NCI-H1092 treated with DMSO at 0.1 percent for 48 hours (cell line): ENCODE results near the gene SSBP4.
A peak's percentile ranks its signal among the peaks of the same experiment; 100 is the strongest.

Source experiments
- DNase-seq: peaks from one replicate; lab custom pipeline; 2025; lab: John Stamatoyannopoulos, UW

The SSBP4 gene

DNA sequence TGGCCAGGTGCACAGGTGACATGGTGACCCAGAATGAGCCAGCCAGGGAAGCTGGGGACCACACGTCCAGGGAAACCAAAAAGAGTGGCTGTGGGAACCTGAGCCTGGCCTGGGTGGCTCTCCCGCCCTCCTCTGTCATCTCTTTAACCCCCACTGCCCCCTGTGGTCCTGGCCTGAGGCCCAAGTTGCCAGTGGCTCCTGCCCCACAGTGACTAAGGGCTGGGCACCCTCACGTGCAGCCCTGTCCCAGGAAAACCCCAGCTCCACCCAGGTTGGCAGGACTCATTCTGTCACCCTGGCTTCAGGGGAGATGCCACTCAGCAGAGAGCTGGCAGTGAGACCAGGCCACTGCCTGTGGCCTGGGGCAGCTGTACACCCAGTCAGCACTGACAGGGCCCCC lies 49.3 kb downstream of the SSBP4 start:
- no peak for DNase-seq

GRCh38 chr19:18469069-18469846 lies 50.1 kb downstream of the SSBP4 start:
- no peak for DNase-seq

- DNase-seq: no peak
Measured at GRCh38 chr19:18470787-18471186, 51.6 kb downstream of the SSBP4 start.

GRCh38 chr19:18473003-18473705 lies 54.0 kb downstream of the SSBP4 start:
- no peak for DNase-seq

- DNase-seq: no peak
Measured at GRCh38 chr19:18473706-18474087, 54.5 kb downstream of the SSBP4 start.

GRCh38 chr19:18474366-18474887 lies 55.2 kb downstream of the SSBP4 start:
- no peak for DNase-seq

DNA sequence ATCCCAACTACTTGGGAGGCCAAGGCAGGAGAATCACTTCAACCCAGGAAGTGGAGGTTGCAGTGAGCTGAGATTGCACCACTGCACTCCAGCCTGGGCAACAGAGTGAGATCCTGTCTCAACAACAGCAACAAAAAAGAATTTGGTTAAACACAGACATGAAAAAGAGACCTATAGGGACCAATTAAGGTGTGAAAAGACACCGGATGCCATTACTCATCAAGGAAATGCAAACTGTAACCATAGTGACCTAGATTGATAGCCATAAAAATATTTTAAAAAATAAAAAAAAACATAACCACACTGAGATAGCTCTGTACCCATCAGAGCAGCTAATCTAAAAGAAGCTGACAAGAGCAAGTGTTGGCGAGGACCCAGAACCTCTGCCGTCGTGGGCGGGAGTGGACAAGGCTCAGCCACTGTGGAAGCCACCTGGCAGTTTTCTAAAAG lies 55.8 kb downstream of the SSBP4 start:
- DNase-seq: no peak

DNA sequence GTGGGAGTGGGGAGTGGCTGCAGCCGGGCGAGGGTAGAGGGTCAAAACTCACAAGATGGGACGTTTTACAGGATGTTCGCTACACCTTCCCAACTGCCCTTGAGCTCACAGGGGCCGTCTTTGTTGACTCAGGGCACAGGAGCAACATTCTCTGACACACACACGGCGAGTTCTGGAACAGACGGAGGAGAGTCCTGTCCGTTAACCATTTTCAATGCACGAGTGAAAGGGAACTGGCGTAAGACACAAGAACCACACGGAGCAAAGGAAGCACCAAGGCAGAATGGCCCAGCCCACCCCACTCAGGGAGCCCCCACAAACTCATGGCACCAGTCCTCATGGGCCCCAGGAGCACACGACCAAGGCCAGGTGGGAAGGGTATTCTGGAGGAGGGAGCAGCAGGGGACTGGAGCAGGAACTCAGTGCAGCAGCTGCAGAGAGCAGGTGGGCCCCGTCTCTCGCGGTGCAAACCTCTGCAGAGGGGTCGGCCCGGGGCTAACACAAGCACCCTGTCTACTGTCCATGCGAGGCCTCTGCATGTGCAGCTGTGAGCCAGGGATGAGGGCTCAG lies 56.6 kb downstream of the SSBP4 start:
- no peak for DNase-seq

DNA sequence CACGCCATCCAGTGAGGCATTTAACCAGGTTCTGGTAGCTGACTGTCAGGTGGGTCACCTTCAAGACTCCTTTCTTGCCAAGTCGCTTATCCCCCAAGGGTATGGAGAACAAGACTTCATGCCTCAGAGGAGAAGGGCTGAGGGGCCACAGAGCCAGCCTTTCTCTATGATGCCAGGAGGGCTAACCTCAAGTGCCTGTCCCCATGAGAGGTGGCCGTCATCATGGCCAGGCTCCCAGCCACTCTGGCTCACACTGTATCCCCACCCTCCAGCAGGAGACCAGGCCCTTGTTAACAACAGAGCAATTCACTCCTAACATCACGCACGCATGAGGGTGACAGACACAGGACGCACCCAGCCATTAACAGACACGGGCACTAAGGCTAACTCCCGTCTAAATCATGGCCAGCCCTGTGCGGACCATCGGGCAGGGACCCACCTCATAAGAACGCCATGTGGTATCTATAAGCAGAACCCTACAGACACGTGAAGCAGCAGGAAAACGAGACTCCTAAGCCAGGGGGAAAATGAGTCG lies 57.4 kb downstream of the SSBP4 start:
- no peak for DNase-seq

- DNase-seq: no peak
Measured at GRCh38 chr19:18477042-18477779, 58.0 kb downstream of the SSBP4 start.

- no peak for DNase-seq
Measured at GRCh38 chr19:18477974-18478373, 58.8 kb downstream of the SSBP4 start.

- no peak for DNase-seq
Measured at GRCh38 chr19:18478545-18479311, 59.5 kb downstream of the SSBP4 start.

DNA sequence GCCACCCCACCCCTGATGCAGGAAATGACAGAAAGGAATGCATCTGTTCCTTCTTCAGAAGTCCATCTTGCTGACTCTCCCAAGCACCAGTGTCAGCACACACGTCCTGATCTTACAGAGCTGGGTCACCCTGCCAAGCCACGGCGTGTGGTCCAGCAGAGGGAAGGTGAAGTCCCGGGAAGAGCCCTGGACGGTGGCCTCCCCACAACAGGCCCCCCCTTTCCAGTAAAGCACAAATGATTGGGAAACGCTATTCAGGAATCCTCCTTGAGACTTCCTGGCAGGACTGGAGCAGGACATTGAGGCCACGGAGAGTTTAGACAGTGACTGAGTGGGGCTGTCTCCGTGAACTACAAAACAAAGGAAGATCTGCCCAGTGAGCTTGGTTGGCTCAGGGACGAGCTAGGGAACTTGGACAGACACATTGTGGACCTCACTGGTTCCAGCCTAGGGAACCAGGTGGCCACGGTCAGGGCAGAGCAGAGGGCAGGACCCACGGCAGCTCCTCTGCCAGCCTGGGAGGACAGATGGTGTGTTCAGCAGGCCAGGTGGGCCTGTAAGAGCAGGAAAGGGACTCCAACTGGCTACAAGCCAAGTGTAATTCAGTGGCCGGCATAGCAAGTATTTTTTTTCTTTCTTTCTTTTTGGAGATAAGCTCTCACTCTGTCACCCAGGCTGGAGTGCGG lies 61.0 kb downstream of the SSBP4 start:
- DNase-seq: peak; percentile 73

DNA sequence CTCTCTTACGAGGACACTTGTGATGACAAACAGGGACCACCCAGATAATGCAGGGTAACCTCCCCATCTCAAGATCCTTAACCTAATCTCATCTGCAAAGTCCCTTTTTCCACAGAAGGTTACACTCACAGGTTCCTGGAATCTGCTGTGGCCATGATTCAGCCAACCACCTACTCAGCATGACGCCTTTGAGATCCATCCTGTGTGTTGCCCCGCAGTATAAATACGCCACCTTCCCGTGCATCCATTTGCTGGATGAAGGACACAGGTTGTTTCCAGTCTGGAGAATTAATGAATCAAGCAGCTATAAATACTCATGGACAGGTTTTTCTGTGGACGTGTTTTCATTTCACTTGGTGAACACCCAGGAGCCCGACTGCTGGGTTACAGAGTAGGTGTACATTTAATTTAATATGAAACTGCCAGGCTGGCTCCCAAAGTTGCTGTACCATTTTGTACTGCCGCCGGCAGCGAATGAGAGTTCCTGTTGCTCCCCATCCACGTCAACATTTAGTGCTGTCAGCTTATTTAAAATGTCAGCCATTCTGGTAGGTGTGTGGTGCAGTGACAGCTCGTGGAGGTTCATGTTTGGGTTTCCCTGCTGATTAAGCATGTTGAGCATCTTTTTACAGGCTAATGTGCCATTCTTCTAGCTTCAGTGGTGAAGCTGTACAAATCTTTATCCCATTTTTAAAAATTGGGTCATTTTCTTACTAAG lies 62.5 kb downstream of the SSBP4 start:
- no peak for DNase-seq

DNA sequence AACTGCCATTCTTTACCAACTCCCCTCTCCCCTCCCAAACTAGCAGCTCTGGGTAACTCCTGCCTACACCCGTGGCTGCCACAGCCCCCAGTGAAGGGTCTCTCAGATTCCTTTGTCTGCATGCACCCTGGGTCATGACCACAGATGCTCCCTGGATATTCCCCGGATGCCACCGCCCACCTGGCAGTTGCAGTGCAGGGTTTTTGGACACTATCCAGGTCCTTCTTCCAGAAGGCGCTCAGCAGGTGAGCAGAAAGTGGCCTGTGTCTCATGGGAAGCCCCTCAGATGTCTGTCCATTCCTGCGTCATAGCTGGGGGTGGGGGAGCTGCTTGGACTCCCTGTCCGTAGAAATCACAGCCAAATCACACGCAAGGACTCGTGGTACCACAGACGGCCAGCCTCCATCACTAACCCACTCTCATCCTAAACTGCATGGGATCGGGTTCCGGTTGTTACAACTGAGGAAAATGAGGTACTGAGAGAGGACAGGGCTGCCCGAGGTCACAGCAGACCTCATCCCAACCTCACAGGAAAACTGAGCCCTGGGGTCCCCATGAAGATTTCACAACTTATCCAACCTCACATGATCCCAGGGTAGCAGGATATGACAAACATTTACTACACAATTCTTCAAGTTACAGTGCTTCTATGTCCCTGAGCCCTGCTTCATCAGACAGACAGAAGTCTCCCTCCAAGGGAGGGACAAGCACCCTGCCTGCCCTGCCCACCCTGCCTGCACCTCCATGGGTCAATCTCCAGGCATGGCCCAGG lies 64.1 kb downstream of the SSBP4 start:
- peak; percentile 68 for DNase-seq
